GM12891 (cell line): ENCODE data around the gene GRK6.

Experiments
- PAX5 ChIP-seq: IDR thresholded peaks from 2 replicates; pipeline ENCODE4 v1.6.1; 2011; ENCODE audit warnings: low read length, moderate library complexity, mild to moderate bottlenecking; ENCODE audit not compliant: insufficient read depth, severe bottlenecking
- POLR2A ChIP-seq: IDR thresholded peaks from 2 replicates; pipeline ENCODE4 v1.6.1; 2011; ENCODE audit warnings: low read depth, low read length, control low read depth
- POLR2AphosphoS5 ChIP-seq: IDR thresholded peaks from 2 replicates; pipeline ENCODE4 v1.6.1; 2011; ENCODE audit warnings: low read depth, low read length, control low read depth
- POU2F2 ChIP-seq: IDR thresholded peaks from 2 replicates; pipeline ENCODE4 v1.6.1; 2011; ENCODE audit warnings: low read depth, mild to moderate bottlenecking, control low read depth, low read length, moderate library complexity
- SPI1 ChIP-seq: IDR thresholded peaks from 2 replicates; pipeline ENCODE4 v1.6.1; 2011; ENCODE audit warnings: low read depth, low read length, control low read depth
- TAF1 ChIP-seq: IDR thresholded peaks from 2 replicates; pipeline ENCODE4 v1.6.1; 2011; ENCODE audit warnings: low read depth, low read length, control low read depth

GRCh38 chr5:177449140-177450061 is 22.9 kb downstream of the GRK6 start:
- no peak; the same call in 1 of the 2 replicates for TF ChIP-seq POLR2A
- no peak; the same call in none of the 2 replicates for TF ChIP-seq POU2F2
- no peak for TF ChIP-seq TAF1
- TF ChIP-seq POLR2AphosphoS5 = peak; percentile 27
- no peak for TF ChIP-seq SPI1
- no peak for TF ChIP-seq PAX5
